Spleen (tissue), 11 donors: ENCODE data around the gene AGK. TPM values are rescaled to one million over a fixed set of nuclear protein-coding genes. Genes with fewer than 3 reads are reported as not detected.

Experiments
- DNase-seq: peaks from one replicate; pipeline ENCODE4 v3.0.0-alpha.2; 2020
- H3K27ac ChIP-seq, 8 donors: fragments of 200-600 bp; sonication (generic) in 7 of 8; 1 replicate in 4 of 8; 2 replicates in 4 of 8; pipeline versions ENCODE4 v1.5.0 to v1.8.0; 2016 to 2021; ENCODE audit warnings: inconsistent platforms in 4 of 8, mild to moderate bottlenecking in 4 of 8, moderate library complexity in 1 of 8
- H3K27me3 ChIP-seq, 7 donors: fragments of 200-600 bp; sonication (generic) in 6 of 7; replicated peaks in 1 of 7; 1 replicate in 4 of 7; 2 replicates in 3 of 7; pipeline versions ENCODE4 v1.5.0 to v1.8.0; 2016 to 2021; ENCODE audit warnings: inconsistent platforms in 3 of 7, mild to moderate bottlenecking in 1 of 7
- H3K36me3 ChIP-seq, 6 donors: fragments of 200-600 bp; sonication (generic) in 5 of 6; 1 replicate in 4 of 6; 2 replicates in 2 of 6; pipeline versions ENCODE4 v1.5.0 to v1.8.0; 2016 to 2021; ENCODE audit warnings: inconsistent platforms in 2 of 6
- H3K4me1 ChIP-seq, 6 donors: fragments of 200-600 bp; sonication (generic) in 5 of 6; 1 replicate in 3 of 6; 2 replicates in 3 of 6; pipeline versions ENCODE4 v1.5.0 to v1.8.0; 2016 to 2021; ENCODE audit warnings: inconsistent platforms in 3 of 6
- H3K4me3 ChIP-seq, 8 donors: fragments of 200-600 bp; sonication (generic) in 7 of 8; 1 replicate in 4 of 8; 2 replicates in 4 of 8; pipeline versions ENCODE4 v1.5.0 to v1.8.0; 2016 to 2021; ENCODE audit warnings: inconsistent platforms in 4 of 8, mild to moderate bottlenecking in 4 of 8, moderate library complexity in 2 of 8
- H3K9me3 ChIP-seq, 8 donors: fragments of 200-600 bp; sonication (generic) in 7 of 8; 1 replicate in 4 of 8; 2 replicates in 4 of 8; pipeline versions ENCODE4 v1.5.0 to v1.8.0; 2016 to 2021; ENCODE audit warnings: inconsistent platforms in 4 of 8
- POLR2A ChIP-seq, 3 donors: fragments of 450-650 bp; IDR thresholded peaks; one replicate each; pipeline ENCODE4 v1.5.1; 2017; ENCODE audit warnings: antibody characterized with exemption in 3 of 3, mild to moderate bottlenecking in 1 of 3
- POLR2AphosphoS5 ChIP-seq, 3 donors: sonication (generic); formaldehyde crosslinking; IDR thresholded peaks; one replicate each; pipeline ENCODE4 v1.5.1; 2017; ENCODE audit warnings: antibody characterized with exemption in 3 of 3
- WGBS, 5 donors: extraction: QIAGEN DNeasy Blood & Tissue Kit in 3 of 5; methylation state at CpG; one replicate each; pipeline versions ENCODE4 v1.1.5 to v1.1.7; 2013 to 2018; 5-methylcytosine and 5-hydroxymethylcytosine counted together
- intact Hi-C: fragments of 100-400 bp; cut with DNase I; formaldehyde crosslinking; loops from one replicate; pipeline ENCODE4 v1.15.0; 2023; ENCODE audit warnings: low total_unique reads
- polyA plus RNA-seq, 3 donors: library from polyadenylated mRNA; stranded (reverse); fragments of 200-250 nt; gene quantifications; one replicate each; pipeline ENCODE4 v1.2.1, GENCODE V29; 2013
- total RNA-seq, 7 donors: library from RNA; depleted of rRNA in 3 of 7; stranded (reverse); fragments of >200 nt in 3 of 7; fragmentation: NEBNext Ultra II Directional in 4 of 7; extraction: Animal tissue kit (Norgen Biotek cat#: 25700) in 4 of 7; gene quantifications; one replicate each; pipeline versions ENCODE4 v1.1.0 to v1.2.1, GENCODE V29; 2016 to 2021
- TF ChIP-seq, protein P1 (sequence below), 11 experiments: fragments of 200-600 bp in 7 of 11; fragments of 450-650 bp in 4 of 11; sonication (generic) in 4 of 11; IDR thresholded peaks in 8 of 11; conservative IDR thresholded peaks in 3 of 11; 1 replicate in 7 of 11; 2 replicates in 4 of 11; pipeline versions ENCODE4 v1.4.0 to v1.8.0; 2016 to 2021; ENCODE audit warnings: antibody characterized with exemption in 11 of 11, inconsistent platforms in 4 of 11, mild to moderate bottlenecking in 1 of 11
- donor health status: healthy with polysubstance abuse.
- donor health status: DM: no; HTN: no; CAD: no; lungs with moderate emphysema.
- donor health status: DM: no; HTN: no; CAD: no.
- donor health status: Bipolar disorder and iron deficiency.
- donor health status: healthy.
- donor health status: DM: no; HTN: no; CAD: no.
- donor health status: DM: yes; HTN: yes; CAD: no.

The AGK gene
- total and polyA plus RNA-seq, 10 donors: 11.0 to 35.5 (median 24.0) TPM

DNA sequence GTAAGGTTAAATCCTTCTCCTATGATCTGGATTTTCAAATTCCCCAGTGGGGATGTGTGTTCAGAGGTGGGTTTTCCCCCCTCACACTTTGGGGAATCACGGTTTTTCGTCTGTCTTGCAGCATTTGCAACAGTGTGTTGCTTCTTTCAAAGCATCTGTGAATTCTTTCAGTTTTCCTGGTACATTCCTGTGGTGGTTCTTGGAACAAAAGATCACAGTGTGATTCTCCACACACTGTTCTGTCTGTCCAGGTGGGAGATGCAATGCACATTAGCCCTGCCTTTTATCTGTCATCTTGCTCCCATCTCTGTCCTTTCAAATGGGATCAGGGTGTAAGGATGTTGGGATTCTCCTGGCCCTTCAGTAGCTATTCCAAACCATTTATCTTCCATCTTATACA is 11.8 kb downstream of the AGK start:
- Histone ChIP-seq H3K27me3 (no peaks in the 10 kb centered on the region), H3K9me3 (peaks cover 0 to 23% (median 16%) of the 10 kb centered on the region in 8 donors), H3K4me3 (no peak overlapping the region), H3K36me3 (peaks cover 3 to 97% (median 29%) of the 10 kb centered on the region in 6 donors), H3K4me1 (peaks cover 0 to 5% (median 0%) of the 10 kb centered on the region in 6 donors), H3K27ac (no peak overlapping the region)
- TF ChIP-seq, protein P1, sequence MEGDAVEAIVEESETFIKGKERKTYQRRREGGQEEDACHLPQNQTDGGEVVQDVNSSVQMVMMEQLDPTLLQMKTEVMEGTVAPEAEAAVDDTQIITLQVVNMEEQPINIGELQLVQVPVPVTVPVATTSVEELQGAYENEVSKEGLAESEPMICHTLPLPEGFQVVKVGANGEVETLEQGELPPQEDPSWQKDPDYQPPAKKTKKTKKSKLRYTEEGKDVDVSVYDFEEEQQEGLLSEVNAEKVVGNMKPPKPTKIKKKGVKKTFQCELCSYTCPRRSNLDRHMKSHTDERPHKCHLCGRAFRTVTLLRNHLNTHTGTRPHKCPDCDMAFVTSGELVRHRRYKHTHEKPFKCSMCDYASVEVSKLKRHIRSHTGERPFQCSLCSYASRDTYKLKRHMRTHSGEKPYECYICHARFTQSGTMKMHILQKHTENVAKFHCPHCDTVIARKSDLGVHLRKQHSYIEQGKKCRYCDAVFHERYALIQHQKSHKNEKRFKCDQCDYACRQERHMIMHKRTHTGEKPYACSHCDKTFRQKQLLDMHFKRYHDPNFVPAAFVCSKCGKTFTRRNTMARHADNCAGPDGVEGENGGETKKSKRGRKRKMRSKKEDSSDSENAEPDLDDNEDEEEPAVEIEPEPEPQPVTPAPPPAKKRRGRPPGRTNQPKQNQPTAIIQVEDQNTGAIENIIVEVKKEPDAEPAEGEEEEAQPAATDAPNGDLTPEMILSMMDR (IDR thresholded peaks at IDR 0.05 in 8 of 11, conservative IDR thresholded peaks at IDR 0.05 in 3 of 11): no peak
- no peak for TF ChIP-seq POLR2AphosphoS5 (IDR thresholded peaks at IDR 0.05)
- TF ChIP-seq POLR2A (IDR thresholded peaks at IDR 0.05): no peak
- 77 to 88% (median 82%) methylated on average over 2 of the region's 2 CpGs for WGBS, 5 donors
- intact Hi-C loops: no loop called here
- DNase-seq: no peak

DNA sequence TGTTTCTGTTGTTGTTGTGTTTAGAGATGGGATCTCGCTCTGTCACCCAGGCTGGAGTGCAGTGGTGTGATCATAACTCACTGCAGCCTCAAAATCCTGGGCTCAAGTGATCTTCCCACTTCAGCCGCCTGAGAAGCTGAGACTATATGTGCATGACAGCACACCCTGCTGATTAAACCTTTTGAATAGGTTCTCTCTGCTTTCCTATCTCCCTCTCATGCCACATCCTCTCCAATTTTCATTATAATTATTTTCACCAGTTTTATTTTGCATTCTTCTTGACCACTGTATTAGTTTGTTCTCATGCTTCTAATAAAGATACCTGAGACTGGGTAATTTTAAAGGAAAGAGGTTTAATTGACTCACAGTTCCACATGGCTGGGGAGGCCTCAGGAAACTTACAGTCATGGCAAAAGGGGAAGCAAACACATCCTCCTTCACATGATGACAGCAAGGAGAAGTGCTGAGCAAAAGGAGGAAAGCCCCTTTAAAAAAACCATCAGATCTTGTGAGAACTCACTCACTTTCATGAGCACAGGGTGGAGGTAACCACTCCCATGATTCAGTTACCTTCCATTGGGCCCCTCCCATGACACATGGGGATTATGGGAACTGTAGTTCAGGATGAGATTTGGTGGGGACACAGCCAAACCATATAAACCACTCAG is 12.9 kb downstream of the AGK start:
- H3K27ac ChIP-seq: no peak overlapping the region
- no peak overlapping the region for H3K4me3 ChIP-seq
- H3K27me3 ChIP-seq: no peaks in the 10 kb centered on the region
- intact Hi-C loops: no loop called here
- peaks cover 0 to 19% (median 10%) of the 10 kb centered on the region in 8 donors for H3K9me3 ChIP-seq
- DNase-seq: no peak
- no peak for TF ChIP-seq POLR2A (IDR thresholded peaks at IDR 0.05)
- TF ChIP-seq POLR2AphosphoS5 (IDR thresholded peaks at IDR 0.05): no peak
- TF ChIP-seq, protein P1 (IDR thresholded peaks at IDR 0.05 in 8 of 11, conservative IDR thresholded peaks at IDR 0.05 in 3 of 11): no peak
- 89 to 97% (median 95%) methylated on average over 2 of the region's 2 CpGs for WGBS, 5 donors
- no peaks in the 10 kb centered on the region for H3K4me1 ChIP-seq
- H3K36me3 ChIP-seq: peaks cover 3 to 98% (median 34%) of the 10 kb centered on the region in 6 donors

DNA sequence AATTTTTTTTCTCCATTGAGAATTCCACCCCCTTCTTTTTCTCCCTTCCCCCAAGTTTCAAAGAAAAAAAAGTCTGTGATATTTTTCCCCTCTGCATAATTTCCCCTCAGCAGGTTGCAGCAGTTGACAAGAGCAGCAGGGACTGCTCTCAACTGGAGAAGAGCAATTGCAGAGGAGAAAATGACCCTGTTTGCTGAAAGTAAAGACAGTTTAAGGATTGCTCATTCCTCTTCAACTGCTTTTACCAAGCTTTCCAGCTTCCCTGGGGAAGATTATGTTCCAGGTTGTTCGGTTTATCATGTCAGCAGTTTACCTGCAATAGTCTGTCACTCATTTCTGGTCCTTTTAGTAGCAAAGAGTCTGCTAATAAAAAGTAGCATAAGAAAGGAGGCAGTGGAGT is 16.2 kb downstream of the AGK start:
- H3K36me3 ChIP-seq: peaks cover 3 to 97% (median 39%) of the 10 kb centered on the region in 6 donors
- H3K9me3 ChIP-seq: peaks cover 0 to 9% (median 0%) of the 10 kb centered on the region in 8 donors
- DNase-seq: no peak
- WGBS, 5 donors: 93 to 97% (median 96%) methylated on average over 1 of the region's 1 CpG
- H3K27ac ChIP-seq: no peak overlapping the region
- intact Hi-C loops: no loop called here
- H3K4me3 ChIP-seq: no peak overlapping the region
- H3K4me1 ChIP-seq: no peaks in the 10 kb centered on the region
- TF ChIP-seq, protein P1 (IDR thresholded peaks at IDR 0.05 in 8 of 11, conservative IDR thresholded peaks at IDR 0.05 in 3 of 11): no peak
- TF ChIP-seq POLR2AphosphoS5 (IDR thresholded peaks at IDR 0.05) (no peak), POLR2A (IDR thresholded peaks at IDR 0.05) (no peak)
- no peaks in the 10 kb centered on the region for H3K27me3 ChIP-seq

DNA sequence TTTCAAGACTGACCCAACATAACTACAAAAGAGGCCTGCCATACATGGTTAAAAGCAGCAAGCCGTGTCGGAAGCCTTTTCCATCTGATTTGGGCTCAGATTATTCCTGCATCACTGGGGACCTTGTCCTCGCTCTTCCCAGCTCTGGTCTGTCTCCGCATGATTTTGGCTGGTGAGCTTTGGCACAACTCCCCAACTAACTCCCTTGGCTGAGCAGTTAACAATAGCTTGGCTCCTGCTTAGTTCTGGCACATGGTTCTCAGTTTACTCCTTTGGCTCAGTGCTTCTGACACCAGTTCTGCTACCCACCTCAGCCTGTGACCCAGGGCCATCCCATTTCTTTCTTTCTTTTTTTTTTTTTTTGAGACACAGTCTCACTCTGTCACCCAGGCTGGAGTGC is 17.0 kb downstream of the AGK start:
- no peak overlapping the region for H3K27ac ChIP-seq
- DNase-seq: no peak
- no peak overlapping the region for H3K4me3 ChIP-seq
- H3K36me3 ChIP-seq: peaks cover 3 to 94% (median 36%) of the 10 kb centered on the region in 6 donors
- peaks cover 0 to 9% (median 0%) of the 10 kb centered on the region in 8 donors for H3K9me3 ChIP-seq
- no peaks in the 10 kb centered on the region for H3K4me1 ChIP-seq
- intact Hi-C loops: no loop called here
- H3K27me3 ChIP-seq: no peaks in the 10 kb centered on the region
- WGBS, 5 donors: 93 to 100% (median 98%) methylated on average over 4 of the region's 4 CpGs
- TF ChIP-seq POLR2A (IDR thresholded peaks at IDR 0.05): no peak
- TF ChIP-seq POLR2AphosphoS5 (IDR thresholded peaks at IDR 0.05): no peak
- TF ChIP-seq, protein P1 (IDR thresholded peaks at IDR 0.05 in 8 of 11, conservative IDR thresholded peaks at IDR 0.05 in 3 of 11): no peak
